Right hindlimb (tissue), 1 donor: ENCODE data around the gene CEACAM1.
"Not testable (repeated sequence)": the region's sequence is repeated elsewhere in the genome, so short reads cannot be mapped to it uniquely, and the experiment has no call there.

Source experiments
- DNase-seq: peaks from one replicate; pipeline ENCODE4 v3.0.0-alpha.2; 2018

The CEACAM1 gene

DNA sequence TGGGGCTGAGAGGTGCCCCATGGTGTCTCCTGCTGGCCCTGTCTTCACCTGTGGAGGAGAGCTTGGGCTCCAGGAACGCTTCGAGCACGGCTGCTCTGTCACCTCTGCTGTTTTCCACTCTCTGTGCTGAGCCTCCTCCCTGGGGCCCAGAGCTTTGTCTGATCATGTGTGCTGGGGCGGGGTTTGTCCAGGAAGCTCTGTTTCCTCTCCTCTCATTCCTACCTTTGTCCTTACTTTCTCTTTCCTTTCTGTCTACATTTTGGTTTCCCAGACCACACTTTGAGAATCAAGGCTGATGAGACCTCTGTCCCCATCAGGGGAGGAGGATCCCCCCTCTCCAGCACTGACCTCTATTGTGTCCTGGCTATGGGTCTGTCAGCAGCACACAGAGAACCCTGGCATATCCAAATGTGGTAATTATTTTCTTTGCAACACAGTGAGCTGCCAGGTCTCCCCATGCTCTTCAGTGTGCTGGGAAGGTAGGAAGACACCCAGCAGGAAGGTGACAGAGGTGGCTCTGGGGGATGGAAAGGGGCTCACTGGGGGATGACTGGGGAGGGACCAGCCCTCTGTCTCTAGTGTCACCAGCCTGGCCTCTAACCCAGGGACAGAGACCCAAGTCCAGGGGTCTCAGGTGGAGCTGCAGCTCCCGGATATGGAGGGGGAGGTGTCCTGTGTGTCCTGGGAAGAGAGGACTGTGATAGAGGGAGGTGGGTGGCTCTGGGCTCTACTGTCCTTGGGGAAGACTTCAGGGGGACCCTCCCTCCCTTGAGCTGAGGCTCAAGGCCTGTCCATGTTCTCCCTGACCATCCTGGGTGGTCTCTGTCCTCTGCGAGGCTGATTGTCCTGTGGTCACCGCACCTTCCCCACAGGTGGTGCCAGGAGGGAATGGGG, at the start of gene CEACAM1:
CEACAM1 (minus strand) TSS at position 128 of the 894 bp plus-strand sequence; CDS start at position 21, 107 bp downstream.
- DNase-seq = no peak

DNA sequence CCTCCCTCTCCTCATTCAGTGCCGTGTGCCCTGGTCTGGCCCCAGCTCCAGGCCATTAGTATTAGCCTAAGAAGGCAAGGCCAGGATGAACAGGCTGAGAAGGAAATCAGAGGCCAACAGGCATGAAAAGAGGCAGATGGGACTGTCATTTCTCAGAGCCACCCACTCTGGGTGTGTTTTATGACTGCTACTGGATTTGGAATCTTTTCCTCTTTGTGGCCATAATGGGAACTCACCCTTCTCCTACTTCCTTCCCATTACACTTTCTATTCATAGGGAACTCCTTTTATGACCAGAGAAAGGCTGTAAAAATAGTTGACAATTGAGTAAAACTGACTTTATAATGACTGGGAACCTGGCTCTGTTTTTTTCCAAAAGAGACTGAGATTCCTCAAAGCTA, 48.7 kb upstream of the CEACAM1 start:
- DNase-seq = no peak

DNA sequence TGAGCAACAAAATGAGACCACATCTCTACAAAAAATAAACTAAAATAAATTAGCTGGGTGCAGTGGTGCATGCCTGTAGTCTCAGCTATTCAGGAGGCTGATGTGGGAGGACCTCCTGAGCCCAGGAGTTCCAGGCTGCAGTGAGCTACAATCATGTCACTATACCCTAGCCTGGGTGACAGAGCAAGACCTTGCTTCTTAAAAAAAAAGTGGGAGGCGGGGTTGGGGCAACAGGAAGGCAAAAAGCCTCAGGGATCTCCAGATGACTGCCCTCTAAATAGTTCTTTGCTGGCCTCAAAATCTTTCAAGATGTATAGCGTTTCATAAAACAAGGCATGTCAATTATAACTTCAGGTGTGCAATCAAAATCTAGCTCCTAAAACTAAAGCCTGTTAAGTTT, 48.0 kb upstream of the CEACAM1 start:
- no peak for DNase-seq

DNA sequence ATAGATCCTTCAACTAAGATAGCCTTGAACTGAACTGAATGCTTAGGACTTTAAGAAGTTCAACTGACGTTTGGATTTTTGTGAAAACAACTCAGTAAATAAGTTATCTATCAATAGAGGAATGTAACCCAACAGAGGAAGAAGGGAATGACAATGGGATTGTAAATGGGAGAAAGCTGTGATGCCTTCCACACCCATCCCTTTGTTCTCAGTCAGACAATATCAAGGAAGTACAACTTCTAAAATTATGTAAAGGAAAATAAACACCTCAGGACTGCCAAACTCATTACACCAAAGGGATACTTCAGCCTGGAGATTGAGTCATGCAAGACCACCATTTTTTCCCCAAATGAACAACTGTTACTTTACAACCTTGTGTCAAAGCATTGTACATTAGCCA, 45.4 kb upstream of the CEACAM1 start:
- no peak for DNase-seq

DNA sequence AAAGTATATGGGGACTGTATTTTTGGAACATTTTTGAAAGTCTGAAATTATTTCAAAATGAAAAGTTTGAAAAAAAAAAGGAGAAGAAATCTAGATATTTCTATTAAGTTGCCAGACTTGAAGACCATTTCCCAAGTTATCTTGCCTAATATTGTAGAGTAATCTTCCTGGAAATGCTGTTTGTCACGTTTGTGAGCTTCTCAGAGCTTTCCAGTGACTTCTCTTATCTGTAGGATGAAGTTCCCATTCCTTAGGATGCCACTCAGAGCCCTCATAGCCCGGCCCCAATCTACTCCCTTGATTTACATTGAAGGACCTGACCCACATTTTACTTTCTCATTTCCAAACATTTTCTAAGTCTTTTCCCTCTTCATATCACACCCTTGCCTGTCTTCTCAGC, 42.8 kb upstream of the CEACAM1 start:
- DNase-seq = no peak

- no peak for DNase-seq
Observed at GRCh38 chr19:42569193-42569592, 40.9 kb upstream of the CEACAM1 start.

GRCh38 chr19:42568006-42568405, 39.7 kb upstream of the CEACAM1 start:
- DNase-seq = no peak

- no peak for DNase-seq
Observed at GRCh38 chr19:42567567-42567966, 39.3 kb upstream of the CEACAM1 start.

- no peak for DNase-seq
Observed at GRCh38 chr19:42563352-42564210, 35.3 kb upstream of the CEACAM1 start.

- no peak for DNase-seq
Observed at GRCh38 chr19:42561512-42561911, 33.2 kb upstream of the CEACAM1 start.

- no peak for DNase-seq
Observed at GRCh38 chr19:42560731-42561130, 32.5 kb upstream of the CEACAM1 start.

DNA sequence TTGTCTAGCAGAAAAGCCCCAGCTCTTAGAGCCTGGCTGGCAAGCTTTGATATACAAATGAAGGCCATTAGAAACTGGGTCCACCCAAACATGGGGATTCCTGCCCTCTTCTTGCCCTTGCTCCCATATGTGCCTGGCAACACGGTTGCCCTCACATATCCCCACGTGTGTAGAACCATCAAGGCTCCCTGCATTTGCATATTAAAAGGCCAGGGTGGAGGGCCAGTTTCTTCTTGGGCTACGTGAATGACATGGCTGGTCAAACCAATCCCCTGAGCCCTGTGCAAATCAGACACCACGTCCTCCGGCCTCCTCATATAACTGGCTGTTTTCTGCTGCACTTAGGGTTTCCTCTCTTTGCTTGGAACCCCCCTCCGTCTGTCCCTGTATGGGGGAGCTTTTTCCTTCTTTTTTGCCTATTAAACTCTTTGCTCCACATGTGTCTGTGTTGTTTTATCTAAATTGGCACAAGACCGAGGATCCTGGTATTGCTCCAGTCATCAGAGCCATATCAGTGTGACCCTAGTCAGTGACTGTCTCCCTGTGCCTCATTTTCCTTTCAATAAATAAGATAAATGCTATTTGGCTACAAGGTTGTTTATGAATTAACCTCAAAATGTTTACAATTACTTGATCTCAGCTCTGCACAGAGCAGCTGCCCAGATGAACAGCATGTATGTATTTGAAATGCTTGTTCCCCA, 30.3 kb upstream of the CEACAM1 start:
- DNase-seq = no peak

GRCh38 chr19:42557386-42557871, 29.1 kb upstream of the CEACAM1 start:
- DNase-seq = not testable (repeated sequence)

GRCh38 chr19:42555801-42556200, 27.5 kb upstream of the CEACAM1 start:
- DNase-seq = no peak

- no peak for DNase-seq
Observed at GRCh38 chr19:42555317-42555716, 27.0 kb upstream of the CEACAM1 start.

DNA sequence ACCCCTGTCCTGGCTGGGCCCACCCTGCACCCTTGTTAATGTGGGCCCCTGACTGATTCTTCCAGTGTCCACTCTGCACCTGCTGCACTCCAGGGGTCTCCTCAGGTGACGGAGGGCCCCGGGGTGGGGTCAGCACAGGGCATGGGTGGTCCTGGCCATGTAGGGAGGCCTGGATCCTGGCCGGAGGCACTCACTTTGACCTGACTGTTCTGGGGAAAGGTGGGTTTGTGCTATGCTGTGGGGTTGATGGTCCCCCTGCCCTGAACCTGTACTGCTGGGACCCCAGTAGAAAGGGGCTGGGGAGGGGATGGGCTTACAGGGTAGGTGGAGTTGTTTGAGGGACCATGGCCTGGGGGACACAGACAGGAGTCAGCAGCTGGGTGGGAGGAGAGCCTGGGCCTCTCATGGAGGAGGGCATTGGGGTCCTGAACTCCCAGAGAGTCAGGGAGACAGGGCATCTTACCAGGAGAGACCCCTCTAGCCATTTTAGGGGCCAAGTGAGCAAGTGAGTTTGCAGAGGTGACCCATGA, 25.8 kb upstream of the CEACAM1 start:
- no peak for DNase-seq

GRCh38 chr19:42553292-42554045, 25.2 kb upstream of the CEACAM1 start:
- no peak for DNase-seq

DNA sequence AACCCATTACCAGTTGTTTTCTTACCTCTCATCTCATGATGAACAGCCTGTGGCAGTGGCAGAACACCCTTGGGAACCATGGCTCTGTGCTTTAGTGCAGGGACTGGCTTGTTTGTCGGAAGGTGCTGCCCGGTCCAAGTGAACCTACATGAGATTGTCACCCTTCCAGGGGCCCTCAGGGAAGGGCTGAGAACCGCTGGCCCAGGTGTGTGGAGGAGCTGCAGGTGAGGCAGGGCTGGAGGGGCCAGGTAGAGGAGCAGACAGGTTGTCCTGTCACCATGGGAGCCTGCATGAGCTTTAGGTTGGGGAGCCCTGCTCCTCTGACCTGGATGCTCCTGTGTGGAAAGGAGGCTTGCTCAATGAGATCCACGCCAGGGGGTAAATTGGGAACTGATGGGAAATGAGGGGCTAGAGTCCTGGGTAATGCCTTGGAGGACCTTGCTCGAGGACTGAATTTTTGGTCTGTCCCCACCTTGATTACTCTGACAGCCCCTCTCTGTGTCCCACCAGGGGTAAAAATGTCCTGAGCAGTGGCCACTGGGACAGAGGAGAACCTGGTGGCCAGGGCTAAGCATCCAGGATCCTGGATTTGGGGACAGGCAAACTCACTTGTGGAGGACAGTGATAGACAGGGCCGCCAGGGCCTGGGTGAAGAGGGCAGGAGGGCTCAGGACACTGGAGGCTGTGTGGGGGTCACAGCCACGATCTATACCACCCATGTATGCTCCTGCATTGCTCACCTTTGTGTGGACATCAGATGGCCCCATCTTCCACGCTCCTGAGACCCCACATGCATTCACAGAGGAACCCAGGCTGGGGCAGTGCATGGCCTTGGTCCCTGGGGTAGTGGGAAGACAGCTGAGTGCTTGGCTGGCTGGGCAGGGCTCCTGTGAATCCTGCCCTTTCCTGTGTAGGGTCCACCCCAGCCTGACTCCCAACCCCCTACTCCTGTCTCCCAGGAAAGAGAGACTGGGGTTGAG, 24.1 kb upstream of the CEACAM1 start:
- no peak for DNase-seq

- not testable (repeated sequence) for DNase-seq
Observed at GRCh38 chr19:42550521-42550920, 22.2 kb upstream of the CEACAM1 start.

GRCh38 chr19:42549067-42549466, 20.8 kb upstream of the CEACAM1 start:
- DNase-seq = not testable (repeated sequence)

GRCh38 chr19:42548552-42548951, 20.3 kb upstream of the CEACAM1 start:
- no peak for DNase-seq
